Sigmoid colon (tissue), 7 donors: ENCODE data around the gene TMEM108. TPM values are rescaled to one million over a fixed set of nuclear protein-coding genes. Genes with fewer than 3 reads are reported as not detected.

Source experiments
- DNase-seq: peaks from one replicate; pipeline ENCODE4 v3.0.0-alpha.2; 2019
- H3K27ac ChIP-seq, 4 donors: fragments of 200-600 bp; sonication (generic); one replicate each; pipeline ENCODE4 v1.5.1; 2016 to 2019; ENCODE audit warnings: mild to moderate bottlenecking in 1 of 4
- H3K27me3 ChIP-seq, 3 donors: fragments of 200-600 bp; sonication (generic); one replicate each; pipeline ENCODE4 v1.5.1; 2019; ENCODE audit warnings: mild to moderate bottlenecking in 1 of 3
- H3K36me3 ChIP-seq, 4 donors: fragments of 200-600 bp; sonication (generic); one replicate each; pipeline ENCODE4 v1.5.1; 2016 to 2019
- H3K4me1 ChIP-seq, 4 donors: fragments of 200-600 bp; sonication (generic); one replicate each; pipeline ENCODE4 v1.5.1; 2017 to 2019
- H3K4me3 ChIP-seq, 4 donors: fragments of 200-600 bp; sonication (generic); one replicate each; pipeline ENCODE4 v1.5.1; 2017 to 2019; ENCODE audit warnings: mild to moderate bottlenecking in 2 of 4, moderate library complexity in 1 of 4
- H3K9me3 ChIP-seq, 4 donors: fragments of 200-600 bp in 3 of 4; sonication (generic) in 3 of 4; one replicate each; pipeline versions ENCODE4 v1.5.1 to v1.6.1; 2013 to 2019
- EP300 ChIP-seq, 4 donors: sonication (generic); formaldehyde crosslinking; IDR thresholded peaks; one replicate each; pipeline ENCODE4 v1.6.1; 2017; ENCODE audit warnings: antibody characterized with exemption in 4 of 4
- POLR2A ChIP-seq, 2 donors: fragments of 450-650 bp; IDR thresholded peaks; one replicate each; pipeline ENCODE4 v1.6.1; 2016; ENCODE audit warnings: antibody characterized with exemption in 2 of 2, mild to moderate bottlenecking in 2 of 2, moderate library complexity in 2 of 2
- POLR2AphosphoS5 ChIP-seq, 4 donors: sonication (generic); formaldehyde crosslinking; IDR thresholded peaks; one replicate each; pipeline ENCODE4 v1.6.1; 2017; ENCODE audit warnings: antibody characterized with exemption in 4 of 4
- WGBS, 2 donors: extraction: QIAGEN DNeasy Blood & Tissue Kit; methylation state at CpG; one replicate each; pipeline ENCODE4 v1.1.7; 2013; 5-methylcytosine and 5-hydroxymethylcytosine counted together
- intact Hi-C: fragments of 100-400 bp; cut with DNase I; formaldehyde crosslinking; loops from one replicate; pipeline ENCODE4 v1.15.1; 2023
- polyA plus RNA-seq, 3 donors: library from polyadenylated mRNA; stranded (reverse); fragments of 200-250 nt; gene quantifications; one replicate each; pipeline ENCODE4 v1.2.3, GENCODE V29; 2013
- total RNA-seq, 4 donors: library from RNA; depleted of rRNA; stranded (reverse); fragments of >200 nt; gene quantifications; one replicate each; pipeline ENCODE4 v1.1.0, GENCODE V29; 2016
- TF ChIP-seq, protein P1 (sequence below), 4 experiments: fragments of 450-650 bp in 3 of 4; fragments of 200-600 bp in 1 of 4; IDR thresholded peaks; one replicate each; pipeline ENCODE4 v1.5.1; 2016 to 2019; ENCODE audit warnings: antibody characterized with exemption in 4 of 4, mild to moderate bottlenecking in 3 of 4, moderate library complexity in 2 of 4
- donor health status: healthy with polysubstance abuse.
- donor health status: Bipolar disorder and iron deficiency.
- donor health status: healthy.

Gene TMEM108
- total and polyA plus RNA-seq, 7 donors = 0.71 to 3.0 (median 0.86) TPM; not detected in 2

DNA sequence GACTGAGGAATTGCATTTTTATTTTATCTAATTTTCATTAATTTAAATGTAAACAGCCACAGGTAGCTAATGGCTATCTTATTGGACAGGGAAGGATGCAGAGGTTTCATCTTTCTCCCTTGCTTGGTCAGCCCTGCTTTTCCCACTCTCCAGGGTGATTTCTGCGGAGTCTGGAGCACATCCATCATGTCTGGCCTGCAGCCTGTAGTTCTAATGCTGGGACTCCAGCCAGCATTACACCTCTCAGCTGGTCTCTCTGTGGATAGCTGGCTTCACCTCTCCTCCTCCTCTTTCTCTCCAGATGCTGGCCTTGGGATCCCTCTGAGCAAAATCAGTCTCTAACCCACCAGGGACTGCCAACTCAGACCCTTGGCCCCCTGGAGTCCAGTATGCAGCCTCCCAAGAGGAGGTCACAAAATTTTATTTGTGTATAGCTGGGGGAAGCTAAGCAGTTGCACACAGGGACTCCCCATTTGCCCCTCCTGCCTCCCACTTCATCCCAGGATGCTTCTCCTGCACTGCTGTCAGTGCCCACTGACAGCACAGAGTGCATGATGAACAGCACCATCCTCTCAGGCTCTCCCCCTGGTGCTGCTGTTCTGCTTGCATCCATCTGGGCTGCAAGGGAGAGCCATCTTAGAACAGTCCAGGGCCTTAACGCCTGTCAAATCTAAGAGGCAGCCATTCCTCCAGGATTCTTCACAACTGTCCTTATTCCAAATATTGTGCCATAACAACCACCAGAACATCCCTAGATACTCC is 363.4 kb downstream of the TMEM108 start:
- H3K4me1 ChIP-seq = no peaks in the 10 kb centered on the region
- no peaks in the 10 kb centered on the region for H3K27me3 ChIP-seq
- no peak overlapping the region for H3K27ac ChIP-seq
- H3K9me3 ChIP-seq = no peaks in the 10 kb centered on the region
- peak; percentile 44 for DNase-seq
- TF ChIP-seq, protein P1, sequence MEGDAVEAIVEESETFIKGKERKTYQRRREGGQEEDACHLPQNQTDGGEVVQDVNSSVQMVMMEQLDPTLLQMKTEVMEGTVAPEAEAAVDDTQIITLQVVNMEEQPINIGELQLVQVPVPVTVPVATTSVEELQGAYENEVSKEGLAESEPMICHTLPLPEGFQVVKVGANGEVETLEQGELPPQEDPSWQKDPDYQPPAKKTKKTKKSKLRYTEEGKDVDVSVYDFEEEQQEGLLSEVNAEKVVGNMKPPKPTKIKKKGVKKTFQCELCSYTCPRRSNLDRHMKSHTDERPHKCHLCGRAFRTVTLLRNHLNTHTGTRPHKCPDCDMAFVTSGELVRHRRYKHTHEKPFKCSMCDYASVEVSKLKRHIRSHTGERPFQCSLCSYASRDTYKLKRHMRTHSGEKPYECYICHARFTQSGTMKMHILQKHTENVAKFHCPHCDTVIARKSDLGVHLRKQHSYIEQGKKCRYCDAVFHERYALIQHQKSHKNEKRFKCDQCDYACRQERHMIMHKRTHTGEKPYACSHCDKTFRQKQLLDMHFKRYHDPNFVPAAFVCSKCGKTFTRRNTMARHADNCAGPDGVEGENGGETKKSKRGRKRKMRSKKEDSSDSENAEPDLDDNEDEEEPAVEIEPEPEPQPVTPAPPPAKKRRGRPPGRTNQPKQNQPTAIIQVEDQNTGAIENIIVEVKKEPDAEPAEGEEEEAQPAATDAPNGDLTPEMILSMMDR (IDR thresholded peaks at IDR 0.05) = no peak
- no peak for TF ChIP-seq POLR2A (IDR thresholded peaks at IDR 0.05)
- no peak for TF ChIP-seq EP300 (IDR thresholded peaks at IDR 0.05)
- intact Hi-C loops = no loop called here
- H3K36me3 ChIP-seq = no peaks in the 10 kb centered on the region
- H3K4me3 ChIP-seq = no peak overlapping the region
- 72 to 74% methylated on average over 2 of the region's 2 CpGs for WGBS, 2 donors

DNA sequence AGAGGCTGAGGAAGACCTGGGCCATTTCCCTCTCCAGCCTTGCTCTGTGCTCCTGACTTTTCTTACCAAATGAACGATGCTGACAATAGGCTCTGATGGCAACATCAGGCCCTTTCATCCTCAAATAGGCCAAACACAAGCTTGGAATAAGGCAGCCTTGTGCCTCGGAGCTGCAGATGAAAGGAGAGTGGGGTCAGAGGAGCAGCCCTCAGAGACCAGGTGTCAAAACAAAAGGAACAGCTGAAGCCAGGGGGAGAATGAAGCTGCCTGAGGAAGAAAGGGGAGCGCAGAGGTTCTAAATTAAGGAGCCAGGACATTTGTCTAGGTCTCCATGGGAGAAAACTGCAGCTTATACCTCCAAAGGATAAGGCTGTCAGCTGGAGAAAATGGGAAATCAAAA is 366.7 kb downstream of the TMEM108 start:
- 85% methylated on average over 3 of the region's 3 CpGs for WGBS, 2 donors
- H3K4me3 ChIP-seq = no peak overlapping the region
- intact Hi-C loops = no loop called here
- H3K4me1 ChIP-seq = no peaks in the 10 kb centered on the region
- no peak for DNase-seq
- H3K27ac ChIP-seq = no peak overlapping the region
- H3K36me3 ChIP-seq = no peaks in the 10 kb centered on the region
- TF ChIP-seq, protein P1 (IDR thresholded peaks at IDR 0.05) = no peak
- TF ChIP-seq POLR2AphosphoS5 (IDR thresholded peaks at IDR 0.05) (no peak), EP300 (IDR thresholded peaks at IDR 0.05) (no peak), POLR2A (IDR thresholded peaks at IDR 0.05) (no peak)
- H3K27me3 ChIP-seq = no peaks in the 10 kb centered on the region
- no peaks in the 10 kb centered on the region for H3K9me3 ChIP-seq

DNA sequence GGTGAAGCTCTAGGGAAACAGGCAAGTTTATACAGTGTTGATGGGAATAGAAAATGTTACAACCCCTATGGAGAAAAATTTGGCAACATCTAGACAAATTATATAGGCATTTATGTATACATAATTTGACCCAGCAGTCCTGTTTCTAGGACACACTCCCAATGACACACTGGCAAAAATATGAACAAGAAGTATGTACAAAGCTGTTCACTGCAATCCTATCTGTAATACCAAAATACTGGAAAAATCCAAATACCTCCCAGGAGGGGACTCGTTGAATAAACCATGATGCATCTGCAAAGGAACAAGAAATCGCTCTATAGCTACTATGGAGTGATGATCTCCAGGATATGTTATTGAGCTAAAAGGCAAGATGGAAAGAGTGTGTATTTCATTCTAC is 370.2 kb downstream of the TMEM108 start:
- H3K4me1 ChIP-seq = peaks cover 0 to 11% (median 5%) of the 10 kb centered on the region in 4 donors
- TF ChIP-seq EP300 (IDR thresholded peaks at IDR 0.05) (no peak), POLR2A (IDR thresholded peaks at IDR 0.05) (no peak), POLR2AphosphoS5 (IDR thresholded peaks at IDR 0.05) (no peak)
- TF ChIP-seq, protein P1 (IDR thresholded peaks at IDR 0.05) = no peak
- H3K27me3 ChIP-seq = no peaks in the 10 kb centered on the region
- 91 to 95% methylated on average over 2 of the region's 2 CpGs for WGBS, 2 donors
- H3K27ac ChIP-seq = no peak overlapping the region
- no peak for DNase-seq
- no peaks in the 10 kb centered on the region for H3K36me3 ChIP-seq
- intact Hi-C loops = no loop called here
- H3K4me3 ChIP-seq = no peak overlapping the region
- no peaks in the 10 kb centered on the region for H3K9me3 ChIP-seq

DNA sequence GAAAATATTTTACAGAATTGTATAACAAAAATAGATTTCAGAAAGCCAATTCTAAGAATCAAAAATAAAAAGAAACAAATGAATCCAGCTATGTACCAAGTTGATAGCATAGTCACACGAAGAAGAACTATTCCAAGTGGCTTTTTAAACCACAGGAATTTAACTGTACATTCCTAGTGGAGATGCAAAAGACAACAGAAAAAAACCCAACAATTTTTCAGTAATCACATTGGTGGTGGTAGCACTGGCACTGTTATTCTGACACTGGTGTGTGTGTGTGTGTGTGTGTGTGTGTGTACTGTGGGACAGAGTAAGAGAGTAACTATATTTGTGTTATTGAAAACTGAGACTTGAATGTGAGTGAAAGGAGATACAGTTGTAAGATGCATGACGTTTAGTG is 370.8 kb downstream of the TMEM108 start:
- H3K27ac ChIP-seq = no peak overlapping the region
- H3K9me3 ChIP-seq = no peaks in the 10 kb centered on the region
- H3K4me1 ChIP-seq = peaks cover 0 to 17% (median 7%) of the 10 kb centered on the region in 4 donors
- DNase-seq = no peak
- WGBS, 2 donors = 54 to 76% methylated on average over 2 of the region's 2 CpGs
- intact Hi-C loops = no loop called here
- TF ChIP-seq POLR2A (IDR thresholded peaks at IDR 0.05) (no peak), POLR2AphosphoS5 (IDR thresholded peaks at IDR 0.05) (no peak), EP300 (IDR thresholded peaks at IDR 0.05) (no peak)
- TF ChIP-seq, protein P1 (IDR thresholded peaks at IDR 0.05) = no peak
- H3K4me3 ChIP-seq = no peak overlapping the region
- H3K27me3 ChIP-seq = no peaks in the 10 kb centered on the region
- no peaks in the 10 kb centered on the region for H3K36me3 ChIP-seq
